ENCODE measurements around the gene ZNF560. TPM values are rescaled to one million over a fixed set of nuclear protein-coding genes. Genes with fewer than 3 reads are reported as not detected.
A peak's percentile ranks its signal among the peaks of the same experiment; 100 is the strongest.

Gene ZNF560
- total and polyA plus RNA-seq, 2 of the 13 experiments (the other 11 are each of a cell fraction or from before 2014, with no cell fraction given) = not detected

DNA sequence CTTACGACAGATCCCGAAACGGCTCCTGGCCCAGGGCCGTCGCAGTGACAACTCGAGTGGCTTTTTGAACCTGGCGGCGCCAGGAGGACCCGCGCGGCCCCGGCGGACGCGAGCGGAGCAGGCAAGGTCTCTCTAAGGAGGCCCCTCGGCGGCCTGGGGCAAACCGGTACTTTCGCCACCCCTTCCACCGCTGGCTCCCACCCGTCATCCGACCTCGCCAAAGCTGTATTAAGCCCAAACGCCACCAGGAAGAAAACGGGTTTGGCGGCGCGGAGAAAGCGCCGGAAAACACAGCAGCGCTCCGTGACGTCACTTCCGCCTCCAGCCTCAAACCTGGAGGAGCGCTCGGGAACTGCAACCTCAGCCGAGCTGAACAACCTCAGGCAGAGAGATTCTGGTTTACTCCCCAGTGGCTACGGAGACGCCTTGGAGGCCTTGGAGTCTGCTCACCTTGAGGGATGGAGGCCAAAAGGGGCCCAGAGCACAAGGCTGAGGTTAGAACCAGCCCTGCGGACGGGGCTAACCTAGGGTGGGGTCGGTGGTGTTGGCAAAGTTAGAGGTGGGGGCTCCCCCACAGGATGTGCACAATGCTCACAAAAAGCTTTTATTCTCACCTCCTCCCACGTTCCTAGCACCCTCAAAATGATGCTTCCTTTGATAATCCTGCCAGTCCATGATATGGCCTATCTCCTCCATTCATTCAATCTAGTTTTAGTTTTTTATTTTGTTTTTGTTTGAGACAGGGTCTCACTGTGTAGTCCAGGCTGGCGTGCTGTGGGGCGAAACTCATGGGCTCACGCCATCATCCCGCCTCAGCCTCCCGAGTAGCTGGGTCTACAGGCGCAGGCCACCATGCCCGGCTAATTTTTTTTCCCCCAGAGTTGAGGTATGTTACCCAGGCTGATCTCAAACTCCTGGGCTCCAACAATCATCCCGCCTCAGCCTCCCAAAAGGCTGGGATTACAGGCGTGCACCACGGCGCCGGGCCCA, 62.8 kb downstream of the ZNF560 start, which contains the start of gene ZNF266 (continued):
- TF ChIP-seq XRCC5 (optimal IDR thresholded peaks at IDR 0.05; ENCODE audit: low read length) (peak; percentile 72), ZNF709 (CRISPR knock-in tag; IDR thresholded peaks at IDR 0.05) (0 out of 2 replicates have a peak, but pooled peaks have one; percentile 54), ZNF446 (CRISPR knock-in tag; IDR thresholded peaks at IDR 0.05) (no peak; the same call in 1 of the 2 replicates), ZC3H4 (CRISPR knock-in tag; IDR thresholded peaks at IDR 0.05; ENCODE audit: borderline replicate concordance) (no peak), SP1 (IDR thresholded peaks at IDR 0.05) (no peak), SP1 (CRISPR knock-in tag; IDR thresholded peaks at IDR 0.05) (no peak), ZNF781 (CRISPR knock-in tag; IDR thresholded peaks at IDR 0.05; ENCODE audit: borderline replicate concordance, not compliant biosample characterization) (peak; percentile 64), KDM5B (CRISPR knock-in tag; IDR thresholded peaks at IDR 0.05; ENCODE audit: borderline replicate concordance) (no peak; the same call in none of the 2 replicates), TCF7L2 (IDR thresholded peaks at IDR 0.05; ENCODE audit: low read depth, low read length) (no peak), CTCF (CRISPR knock-in tag; IDR thresholded peaks at IDR 0.05) (peak; percentile 52), CHD2 (IDR thresholded peaks at IDR 0.05; ENCODE audit: low read depth, low read length) (peak; percentile 13; the same call in 1 of the 2 replicates), RCOR2 (CRISPR knock-in tag; IDR thresholded peaks at IDR 0.05) (no peak), HNF1B (CRISPR knock-in tag; IDR thresholded peaks at IDR 0.05) (no peak; the same call in 1 of the 2 replicates), DR1 (CRISPR knock-in tag; IDR thresholded peaks at IDR 0.05) (peak; percentile 16; the same call in 1 of the 2 replicates), JDP2 (CRISPR knock-in tag; IDR thresholded peaks at IDR 0.05; ENCODE audit: borderline replicate concordance) (no peak), NFKB2 (CRISPR knock-in tag; IDR thresholded peaks at IDR 0.05; ENCODE audit: borderline replicate concordance) (peak; percentile 73; the same call in 1 of the 2 replicates), POLR2AphosphoS5 (IDR thresholded peaks at IDR 0.05; ENCODE audit: low read depth, low read length) (peak; percentile 85), RBFOX2 (IDR thresholded peaks at IDR 0.05; ENCODE audit: low read depth, low read length) (peak; percentile 85), ZGPAT (CRISPR knock-in tag; IDR thresholded peaks at IDR 0.05) (peak; percentile 83)
- TF ChIP-seq, protein P1, sequence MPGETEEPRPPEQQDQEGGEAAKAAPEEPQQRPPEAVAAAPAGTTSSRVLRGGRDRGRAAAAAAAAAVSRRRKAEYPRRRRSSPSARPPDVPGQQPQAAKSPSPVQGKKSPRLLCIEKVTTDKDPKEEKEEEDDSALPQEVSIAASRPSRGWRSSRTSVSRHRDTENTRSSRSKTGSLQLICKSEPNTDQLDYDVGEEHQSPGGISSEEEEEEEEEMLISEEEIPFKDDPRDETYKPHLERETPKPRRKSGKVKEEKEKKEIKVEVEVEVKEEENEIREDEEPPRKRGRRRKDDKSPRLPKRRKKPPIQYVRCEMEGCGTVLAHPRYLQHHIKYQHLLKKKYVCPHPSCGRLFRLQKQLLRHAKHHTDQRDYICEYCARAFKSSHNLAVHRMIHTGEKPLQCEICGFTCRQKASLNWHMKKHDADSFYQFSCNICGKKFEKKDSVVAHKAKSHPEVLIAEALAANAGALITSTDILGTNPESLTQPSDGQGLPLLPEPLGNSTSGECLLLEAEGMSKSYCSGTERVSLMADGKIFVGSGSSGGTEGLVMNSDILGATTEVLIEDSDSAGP (CRISPR knock-in tag; IDR thresholded peaks at IDR 0.05; ENCODE audit: borderline replicate concordance) = peak; percentile 77; the same call in 1 of the 2 replicates
- TF ChIP-seq, protein P2, sequence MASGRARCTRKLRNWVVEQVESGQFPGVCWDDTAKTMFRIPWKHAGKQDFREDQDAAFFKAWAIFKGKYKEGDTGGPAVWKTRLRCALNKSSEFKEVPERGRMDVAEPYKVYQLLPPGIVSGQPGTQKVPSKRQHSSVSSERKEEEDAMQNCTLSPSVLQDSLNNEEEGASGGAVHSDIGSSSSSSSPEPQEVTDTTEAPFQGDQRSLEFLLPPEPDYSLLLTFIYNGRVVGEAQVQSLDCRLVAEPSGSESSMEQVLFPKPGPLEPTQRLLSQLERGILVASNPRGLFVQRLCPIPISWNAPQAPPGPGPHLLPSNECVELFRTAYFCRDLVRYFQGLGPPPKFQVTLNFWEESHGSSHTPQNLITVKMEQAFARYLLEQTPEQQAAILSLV (CRISPR knock-in tag; IDR thresholded peaks at IDR 0.05; ENCODE audit: borderline replicate concordance) = peak; percentile 1; the same call in 1 of the 2 replicates
